GM21381 (cell line): ENCODE data around the gene FHL1.
"Not testable (repeated sequence)": the region's sequence is repeated elsewhere in the genome, so short reads cannot be mapped to it uniquely, and the experiment has no call there.

Experiments
- ATAC-seq: cut with Tn5 transposase; IDR thresholded peaks from one replicate; pipeline ENCODE4 v1.9.1; 2021; ENCODE audit warnings: mild to moderate bottlenecking, moderate library complexity; ENCODE audit not compliant: unreplicated experiment

Gene FHL1

GRCh38 chrX:136146614-136147314, 569 bp upstream of the FHL1 start:
- no peak for ATAC-seq

GRCh38 chrX:136147976-136148375, 643 bp downstream of the FHL1 start:
- no peak for ATAC-seq

GRCh38 chrX:136148391-136148790, 1.1 kb downstream of the FHL1 start:
- ATAC-seq: no peak

GRCh38 chrX:136154998-136155397, 7.7 kb downstream of the FHL1 start:
- no peak for ATAC-seq

DNA sequence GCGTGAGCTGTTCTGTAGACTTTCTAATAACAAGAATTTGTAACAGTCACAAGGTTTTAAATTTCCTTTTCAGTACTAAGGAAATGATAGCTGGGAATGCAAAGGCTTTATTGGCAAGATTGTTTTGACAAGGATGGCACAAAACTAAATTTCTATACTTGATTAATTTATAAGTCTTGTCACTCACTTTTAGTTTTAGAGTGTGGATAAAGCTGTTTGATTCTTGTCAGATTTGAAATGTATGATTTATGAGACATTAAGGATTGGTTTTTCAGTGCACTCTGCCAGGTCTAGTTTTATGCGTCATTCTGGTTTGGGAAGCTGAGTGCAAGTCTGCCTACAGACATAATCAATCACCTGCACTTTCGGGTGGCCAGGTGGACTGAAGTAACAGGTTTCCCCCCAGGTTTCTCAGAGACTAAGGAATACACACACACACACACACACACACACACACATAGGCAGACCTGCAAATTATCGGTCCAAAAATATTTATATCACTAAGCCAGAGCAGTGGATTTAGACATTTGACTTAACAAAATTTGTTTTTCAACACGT, 9.3 kb downstream of the FHL1 start:
- ATAC-seq: no peak

DNA sequence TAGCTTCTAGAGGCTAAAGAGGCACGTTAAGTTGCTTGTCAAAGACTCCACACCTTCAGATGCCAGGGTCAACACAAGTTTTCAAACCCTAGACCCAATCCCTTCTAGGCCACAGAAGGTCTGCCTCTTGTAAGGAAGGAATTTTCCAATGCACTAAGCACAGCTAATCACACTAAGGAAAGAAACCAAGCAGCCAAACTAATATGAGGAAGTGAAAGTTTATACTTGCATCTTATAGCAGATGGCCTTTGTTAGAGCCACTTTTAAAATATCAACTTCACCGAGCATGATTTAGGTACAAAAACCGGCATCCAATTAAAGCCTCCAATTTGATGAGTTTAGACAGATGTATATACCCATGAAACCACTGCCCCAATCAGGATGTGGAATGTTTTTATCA, 9.9 kb downstream of the FHL1 start:
- no peak for ATAC-seq

DNA sequence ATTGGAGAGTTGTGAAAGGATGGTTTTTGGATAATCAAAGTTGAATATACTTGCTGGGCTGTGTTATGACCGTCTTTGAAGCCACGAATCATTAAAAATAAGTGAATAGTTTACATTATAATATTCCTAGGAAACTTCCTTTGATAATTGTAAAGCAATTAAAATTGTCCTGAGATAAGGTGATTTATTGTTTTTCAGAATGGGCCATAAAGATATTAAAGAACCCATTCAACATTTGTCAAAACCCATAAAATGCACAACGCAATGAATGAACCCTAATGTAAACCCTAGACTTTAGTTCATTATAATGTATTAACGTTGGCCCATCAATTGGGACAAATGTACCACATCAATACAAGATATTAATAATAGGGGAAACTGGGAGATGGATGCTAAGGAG, 11.4 kb downstream of the FHL1 start:
- ATAC-seq: no peak

DNA sequence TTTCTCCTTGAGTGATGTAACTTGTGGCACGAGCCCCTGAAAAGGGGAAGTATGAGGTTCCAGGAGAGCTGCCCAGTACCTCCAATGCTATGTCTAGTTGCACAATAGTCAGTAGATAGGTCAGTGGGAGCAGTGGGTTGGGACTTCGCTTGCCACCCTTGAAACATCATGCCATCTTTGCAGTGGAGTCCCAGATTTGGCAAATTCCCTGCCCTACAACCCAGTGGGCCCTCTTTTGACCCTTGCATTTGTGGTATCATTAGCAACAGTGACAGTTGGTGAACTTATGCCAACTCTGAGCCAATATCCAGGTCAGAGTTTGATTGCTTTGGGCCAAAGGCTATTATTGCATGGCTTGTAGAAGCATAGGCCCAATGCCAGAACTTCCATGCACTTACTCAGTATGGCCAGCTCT, 12.3 kb downstream of the FHL1 start:
- ATAC-seq: no peak

DNA sequence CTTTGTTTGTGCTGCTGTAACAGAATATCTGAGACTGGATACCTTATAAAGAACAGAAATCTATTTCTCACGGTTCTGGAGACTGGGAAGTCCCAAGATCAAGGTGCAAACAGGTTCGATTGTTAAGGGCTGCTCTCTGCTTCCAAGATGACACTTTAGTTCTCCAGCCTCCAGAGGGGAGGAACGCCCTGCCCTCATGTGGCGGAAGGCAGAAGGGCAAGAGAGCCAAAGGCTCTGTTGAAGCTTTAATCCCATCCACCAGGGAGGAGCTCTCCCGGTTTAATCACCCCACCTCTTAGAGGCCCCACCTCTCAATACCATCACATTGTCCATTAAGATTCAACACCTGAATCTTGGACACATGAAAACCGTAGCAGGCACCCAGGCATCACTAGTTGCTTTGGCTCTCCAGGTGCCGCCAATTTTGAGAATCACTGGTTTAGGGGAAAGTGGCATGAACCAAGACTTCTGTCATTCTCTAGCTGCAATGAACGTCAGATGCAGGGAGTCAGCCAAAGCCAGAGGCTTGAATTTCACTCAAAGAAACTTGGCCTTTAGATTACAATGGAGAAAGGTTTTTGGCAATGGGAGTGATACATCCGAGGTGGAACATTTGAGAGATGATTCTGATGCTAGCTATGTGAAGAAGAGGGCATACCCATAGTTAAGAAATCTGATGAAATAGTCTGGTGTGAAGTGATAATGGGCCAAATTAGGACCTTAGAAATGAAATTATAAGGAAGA, 15.7 kb downstream of the FHL1 start:
- ATAC-seq: peak; percentile 69

DNA sequence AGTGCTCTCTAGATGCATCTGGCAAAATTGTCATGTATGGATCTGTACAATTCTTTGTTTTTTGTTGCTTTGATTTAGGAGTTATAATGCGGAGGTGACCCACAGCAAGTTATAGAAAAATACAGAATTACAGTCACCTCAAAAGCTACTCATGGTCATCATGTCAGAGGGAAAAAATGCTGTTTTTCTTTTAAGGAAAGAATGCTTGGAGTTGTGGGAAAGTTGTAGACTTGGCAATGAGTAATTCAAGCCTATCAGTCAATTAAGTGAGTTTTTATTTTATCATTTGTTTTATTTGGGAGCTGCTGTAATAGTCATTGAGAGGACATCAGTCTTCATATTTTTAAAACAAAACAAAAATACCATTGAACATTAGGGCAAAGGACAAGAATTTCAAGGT, 16.4 kb downstream of the FHL1 start:
- ATAC-seq: no peak

DNA sequence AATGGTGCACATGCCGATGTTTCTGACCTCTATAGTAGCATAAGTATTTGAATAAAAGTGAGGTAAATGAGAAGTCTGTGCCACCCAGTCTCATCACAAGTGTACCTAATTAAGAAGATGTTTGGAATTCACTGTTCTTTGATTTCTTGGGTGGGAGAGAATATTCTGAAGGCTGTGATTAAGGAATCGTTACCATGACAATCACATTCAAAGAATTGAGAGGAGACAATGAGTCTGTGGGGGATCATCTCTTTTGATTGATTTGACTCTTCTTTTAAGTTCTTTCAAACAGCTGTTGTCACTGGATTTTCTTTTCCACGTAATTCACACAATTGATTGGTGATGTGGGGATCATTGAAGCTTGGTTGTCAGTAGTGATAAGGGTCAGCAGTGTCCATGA, 18.1 kb downstream of the FHL1 start:
- no peak for ATAC-seq

DNA sequence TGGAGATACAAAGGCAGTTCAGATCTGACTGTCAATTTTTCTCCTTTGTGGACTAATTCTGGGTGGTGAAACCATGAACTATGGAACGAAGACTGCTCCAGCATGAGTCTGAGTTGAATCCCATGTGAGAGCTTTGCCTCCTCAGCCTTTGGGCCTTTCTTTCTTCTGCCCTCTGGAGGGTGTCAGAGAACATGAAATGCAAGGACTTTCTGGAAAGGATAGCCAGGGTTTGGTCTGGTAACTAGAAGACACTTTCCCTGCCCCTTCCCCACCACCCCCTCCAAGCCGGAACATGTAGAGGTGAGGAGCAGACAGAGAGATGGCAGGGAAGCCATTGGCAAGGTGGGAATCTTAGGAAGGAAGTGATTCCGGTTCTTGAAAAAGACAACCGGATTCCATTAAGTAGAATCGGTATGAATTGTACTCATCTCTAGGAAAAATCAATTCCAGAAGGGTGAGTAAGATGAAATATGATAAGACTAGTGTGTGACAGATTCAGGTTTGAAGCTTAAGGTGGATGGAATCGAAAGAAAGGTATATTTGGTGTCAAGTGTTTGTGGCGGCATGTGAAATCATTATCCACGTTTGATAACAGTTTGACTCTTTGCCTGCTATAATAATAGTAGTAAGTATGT, 19.0 kb downstream of the FHL1 start:
- no peak for ATAC-seq

GRCh38 chrX:136167989-136168388, 20.7 kb downstream of the FHL1 start:
- ATAC-seq: not testable (repeated sequence)

DNA sequence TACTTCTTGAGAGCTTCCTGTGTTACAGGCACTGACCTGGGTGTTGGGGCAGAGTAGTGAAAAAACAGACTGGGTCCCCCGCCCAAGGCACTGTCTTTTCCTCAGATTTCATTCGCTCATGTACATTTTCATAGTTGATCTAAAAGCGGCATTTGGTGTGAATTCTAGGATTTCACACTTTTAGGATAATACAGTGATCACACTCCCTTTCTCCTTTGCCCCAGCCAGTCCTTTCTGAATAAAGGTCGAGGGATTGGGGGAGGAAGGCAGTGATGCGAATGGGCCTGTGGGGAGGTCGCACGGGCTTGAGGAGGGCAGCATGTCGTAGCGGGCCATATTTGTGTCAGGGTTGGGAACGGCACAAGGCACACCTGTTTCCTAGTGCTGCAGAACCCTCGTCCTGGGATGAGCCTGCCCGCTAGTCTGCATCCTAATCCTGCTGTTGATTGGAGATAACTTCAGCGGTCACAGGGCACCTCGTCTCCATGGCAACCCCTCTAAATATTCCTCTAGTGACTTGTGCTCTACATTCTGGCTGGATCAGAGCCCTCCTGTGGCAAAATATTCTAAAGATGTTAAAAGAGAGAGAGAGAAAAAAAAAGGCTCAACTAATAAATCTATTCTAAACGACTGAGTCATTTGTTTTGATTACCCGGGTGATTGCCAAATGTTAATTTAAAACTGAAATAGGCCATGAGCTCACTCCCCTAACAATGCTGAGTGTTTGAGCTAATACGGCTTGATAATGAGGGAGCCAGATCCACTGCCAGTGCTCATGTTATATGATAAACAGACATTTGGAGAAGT, 21.8 kb downstream of the FHL1 start:
- ATAC-seq: no peak

DNA sequence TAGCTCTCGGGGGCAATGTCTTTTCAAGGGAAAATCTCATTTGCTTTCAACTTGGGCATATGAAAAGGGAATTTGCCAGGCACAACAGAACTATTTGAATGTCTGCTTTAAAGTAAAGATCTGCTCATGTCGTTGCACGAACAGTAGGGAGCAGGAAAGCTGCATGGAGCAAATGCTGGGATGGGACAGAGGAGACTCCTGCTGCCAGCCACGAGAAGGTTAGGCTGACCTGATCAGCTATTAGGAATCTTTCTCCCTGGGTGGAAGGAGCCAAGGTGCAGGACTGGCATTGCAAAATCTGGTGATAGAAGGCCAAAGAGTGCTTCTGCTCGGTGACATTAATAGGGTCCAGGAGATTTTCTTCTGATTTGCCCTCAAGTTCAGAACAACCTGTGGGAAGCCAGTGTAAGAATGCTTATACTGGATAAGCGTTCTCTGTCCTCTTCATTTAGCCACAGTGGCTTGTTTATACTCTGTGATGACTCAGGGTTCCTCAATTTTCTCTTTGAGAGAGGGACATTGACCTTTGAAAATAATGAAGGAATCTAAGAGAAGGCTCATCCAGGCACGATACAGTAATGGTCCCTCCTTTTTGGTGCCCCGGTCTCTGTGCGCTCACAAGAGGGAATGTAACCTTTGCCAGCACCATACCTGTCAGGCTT, 22.9 kb downstream of the FHL1 start:
- ATAC-seq: no peak

- no peak for ATAC-seq
Observed at GRCh38 chrX:136171420-136171819, 24.1 kb downstream of the FHL1 start.

- no peak for ATAC-seq
Observed at GRCh38 chrX:136176399-136176825, 29.1 kb downstream of the FHL1 start.

- no peak for ATAC-seq
Observed at GRCh38 chrX:136179133-136179532, 31.8 kb downstream of the FHL1 start.

GRCh38 chrX:136182414-136182813, 35.1 kb downstream of the FHL1 start:
- no peak for ATAC-seq

DNA sequence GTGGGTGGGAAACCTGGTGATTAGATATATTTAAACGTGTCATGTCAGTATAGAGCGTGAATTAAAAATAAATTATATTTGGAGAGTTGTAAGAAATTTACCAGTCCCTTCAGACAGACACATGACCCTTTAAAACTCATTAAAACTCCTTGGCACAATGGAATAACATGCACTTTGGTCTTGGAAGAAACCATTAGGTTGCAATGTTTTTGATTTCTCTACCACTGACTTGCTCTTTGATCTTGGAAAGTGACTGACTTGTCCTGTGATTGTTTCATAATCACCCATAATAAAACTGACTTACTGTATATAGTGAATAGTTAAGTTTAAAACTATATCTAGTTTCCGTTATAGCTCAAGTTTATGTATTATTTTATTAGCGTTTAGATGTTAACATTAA, 35.8 kb downstream of the FHL1 start:
- no peak for ATAC-seq
